ENCODE results near the gene PPM1H. TPM values are rescaled to one million over a fixed set of nuclear protein-coding genes. Genes with fewer than 3 reads are reported as not detected.

PPM1H gene
- total and polyA plus RNA-seq, 4 donors: 2.3 to 7.2 (median 4.1) TPM

- no peak for TF ChIP-seq YY1 (IDR thresholded peaks at IDR 0.05)
These were observed 196.8 kb downstream of the PPM1H start (continued) for GRCh38 chr12:62738105-62738504.

- Histone ChIP-seq H3K27ac (ENCODE audit: low read depth in 1 of 2, low read length in 2 of 2) (no peak overlapping the region), H3K36me3 (ENCODE audit: control insufficient read depth in 4 of 4, insufficient read depth in 3 of 4, low read depth in 1 of 4, low read length in 3 of 4) (peaks cover 0 to 2% (median 0%) of the 10 kb centered on the region in 4 donors), H3K9me3 (ENCODE audit: control insufficient read depth in 4 of 4, low read length in 3 of 4) (no peaks in the 10 kb centered on the region), H3K9ac (ENCODE audit: low read depth in 1 of 2, low read length in 2 of 2) (no peak overlapping the region), H3K4me1 (ENCODE audit: control insufficient read depth in 4 of 4, insufficient read depth in 4 of 4, low read length in 3 of 4) (no peaks in the 10 kb centered on the region), H3K4me3 (ENCODE audit: low read depth in 1 of 3, low read length in 3 of 3) (no peak overlapping the region), H3K27me3 (ENCODE audit: control insufficient read depth in 4 of 4, insufficient read depth in 4 of 4, low read length in 3 of 4) (no peaks in the 10 kb centered on the region)
- DNase-seq (ENCODE audit: low spot score): no peak
- TF ChIP-seq SP1 (IDR thresholded peaks at IDR 0.05) (no peak), TAF1 (conservative IDR thresholded peaks at IDR 0.05) (no peak), ATF3 (IDR thresholded peaks at IDR 0.05) (no peak), EGR1 (IDR thresholded peaks at IDR 0.05; ENCODE audit: low read depth in 2 of 2) (no peak), FOXA1 (IDR thresholded peaks at IDR 0.05) (no peak), HNF4A (conservative IDR thresholded peaks at IDR 0.05) (no peak), HNF4G (IDR thresholded peaks at IDR 0.05) (no peak), FOXA2 (IDR thresholded peaks at IDR 0.05) (no peak), JUND (IDR thresholded peaks at IDR 0.05) (no peak), YY1 (IDR thresholded peaks at IDR 0.05) (no peak), GABPA (IDR thresholded peaks at IDR 0.05 in 1 of 2, conservative IDR thresholded peaks at IDR 0.05 in 1 of 2) (no peak), MAX (IDR thresholded peaks at IDR 0.05) (no peak), REST (IDR thresholded peaks at IDR 0.05) (no peak), ZBTB33 (IDR thresholded peaks at IDR 0.05) (no peak), RAD21 (IDR thresholded peaks at IDR 0.05) (no peak), RXRA (IDR thresholded peaks at IDR 0.05) (no peak), NR2F2 (IDR thresholded peaks at IDR 0.05) (no peak)
- WGBS: 97% methylated on average over 2 of the region's 2 CpGs
These were observed 197.3 kb downstream of the PPM1H start for GRCh38 chr12:62737615-62738014.

GRCh38 chr12:62737188-62737587, 197.8 kb downstream of the PPM1H start:
- Histone ChIP-seq H3K4me1 (ENCODE audit: control insufficient read depth in 4 of 4, insufficient read depth in 4 of 4, low read length in 3 of 4) (no peaks in the 10 kb centered on the region), H3K9ac (ENCODE audit: low read depth in 1 of 2, low read length in 2 of 2) (no peak overlapping the region), H3K9me3 (ENCODE audit: control insufficient read depth in 4 of 4, low read length in 3 of 4) (no peaks in the 10 kb centered on the region), H3K27me3 (ENCODE audit: control insufficient read depth in 4 of 4, insufficient read depth in 4 of 4, low read length in 3 of 4) (no peaks in the 10 kb centered on the region), H3K27ac (ENCODE audit: low read depth in 1 of 2, low read length in 2 of 2) (no peak overlapping the region), H3K4me3 (ENCODE audit: low read depth in 1 of 3, low read length in 3 of 3) (no peak overlapping the region), H3K36me3 (ENCODE audit: control insufficient read depth in 4 of 4, insufficient read depth in 3 of 4, low read depth in 1 of 4, low read length in 3 of 4) (peaks cover 0 to 2% (median 0%) of the 10 kb centered on the region in 4 donors)
- TF ChIP-seq HNF4G (IDR thresholded peaks at IDR 0.05) (no peak), GABPA (IDR thresholded peaks at IDR 0.05 in 1 of 2, conservative IDR thresholded peaks at IDR 0.05 in 1 of 2) (no peak), EGR1 (IDR thresholded peaks at IDR 0.05; ENCODE audit: low read depth in 2 of 2) (no peak), MAX (IDR thresholded peaks at IDR 0.05) (no peak), TAF1 (conservative IDR thresholded peaks at IDR 0.05) (no peak), FOXA2 (IDR thresholded peaks at IDR 0.05) (no peak), ATF3 (IDR thresholded peaks at IDR 0.05) (no peak), JUND (IDR thresholded peaks at IDR 0.05) (no peak), ZBTB33 (IDR thresholded peaks at IDR 0.05) (no peak)
- WGBS: 99% methylated on average over 11 of the region's 11 CpGs
- no peak for DNase-seq (ENCODE audit: low spot score)

Data from liver (tissue), 9 donors.